Fibroblast of mammary gland (primary cell): ENCODE results near the gene GPR155.
"Not testable (repeated sequence)": the region's sequence is repeated elsewhere in the genome, so short reads cannot be mapped to it uniquely, and the experiment has no call there.

Experiments used
- DNase-seq: peaks from one replicate; pipeline ENCODE4 v3.0.0-alpha.2; 2010; ENCODE audit warnings: low read depth
- H3K4me3 ChIP-seq: 2 replicates; pipeline ENCODE4 v1.5.1; 2011; ENCODE audit warnings: low read depth, mild to moderate bottlenecking, low read length, moderate library complexity; ENCODE audit not compliant: control insufficient read depth
- TF ChIP-seq, protein P1 (sequence below): conservative IDR thresholded peaks from 2 replicates; pipeline ENCODE4 v1.5.1; 2011; ENCODE audit warnings: low read depth, low read length, inconsistent platforms; ENCODE audit not compliant: control insufficient read depth, insufficient read depth

GPR155 gene

DNA sequence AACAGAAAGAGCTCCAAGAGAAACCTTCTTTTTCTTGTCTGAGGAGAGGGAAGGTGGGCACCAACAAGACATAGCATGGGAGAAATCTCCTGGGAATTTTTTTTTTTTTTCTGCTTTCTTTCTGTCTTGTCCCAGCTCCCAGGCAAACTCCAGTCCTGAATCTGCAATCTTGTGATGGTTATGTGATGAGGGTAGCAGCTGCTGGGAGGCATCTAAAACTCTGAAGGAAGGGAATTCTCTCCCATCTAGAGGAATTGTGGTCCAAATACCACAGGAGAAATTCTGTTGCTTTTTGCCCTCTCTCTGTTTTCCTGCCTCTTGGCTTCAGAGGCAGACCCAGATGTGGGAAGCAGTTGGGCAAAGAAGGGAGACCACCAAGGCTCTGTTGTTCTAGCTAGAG lies 74.6 kb downstream of the GPR155 start:
- no peak for DNase-seq
- TF ChIP-seq, protein P1, sequence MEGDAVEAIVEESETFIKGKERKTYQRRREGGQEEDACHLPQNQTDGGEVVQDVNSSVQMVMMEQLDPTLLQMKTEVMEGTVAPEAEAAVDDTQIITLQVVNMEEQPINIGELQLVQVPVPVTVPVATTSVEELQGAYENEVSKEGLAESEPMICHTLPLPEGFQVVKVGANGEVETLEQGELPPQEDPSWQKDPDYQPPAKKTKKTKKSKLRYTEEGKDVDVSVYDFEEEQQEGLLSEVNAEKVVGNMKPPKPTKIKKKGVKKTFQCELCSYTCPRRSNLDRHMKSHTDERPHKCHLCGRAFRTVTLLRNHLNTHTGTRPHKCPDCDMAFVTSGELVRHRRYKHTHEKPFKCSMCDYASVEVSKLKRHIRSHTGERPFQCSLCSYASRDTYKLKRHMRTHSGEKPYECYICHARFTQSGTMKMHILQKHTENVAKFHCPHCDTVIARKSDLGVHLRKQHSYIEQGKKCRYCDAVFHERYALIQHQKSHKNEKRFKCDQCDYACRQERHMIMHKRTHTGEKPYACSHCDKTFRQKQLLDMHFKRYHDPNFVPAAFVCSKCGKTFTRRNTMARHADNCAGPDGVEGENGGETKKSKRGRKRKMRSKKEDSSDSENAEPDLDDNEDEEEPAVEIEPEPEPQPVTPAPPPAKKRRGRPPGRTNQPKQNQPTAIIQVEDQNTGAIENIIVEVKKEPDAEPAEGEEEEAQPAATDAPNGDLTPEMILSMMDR: no peak

DNA sequence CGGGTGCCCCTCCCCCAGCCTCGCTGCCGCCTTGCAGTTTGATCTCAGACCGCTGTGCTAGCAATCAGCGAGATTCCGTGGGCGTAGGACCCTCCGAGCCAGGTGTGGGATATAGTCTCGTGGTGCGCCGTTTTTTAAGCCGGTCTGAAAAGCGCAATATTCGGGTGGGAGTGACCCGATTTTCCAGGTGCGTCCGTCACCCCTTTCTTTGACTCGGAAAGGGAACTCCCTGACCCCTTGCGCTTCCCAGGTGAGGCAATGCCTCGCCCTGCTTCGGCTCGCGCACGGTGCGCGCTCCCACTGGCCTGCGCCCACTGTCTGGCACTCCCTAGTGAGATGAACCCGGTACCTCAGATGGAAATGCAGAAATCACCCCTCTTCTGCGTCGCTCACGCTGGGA lies 76.8 kb downstream of the GPR155 start:
- not testable (repeated sequence) for H3K4me3 ChIP-seq, DNase-seq

More for the DNA sequence above, 74.6 kb downstream of the GPR155 start:
- H3K4me3 ChIP-seq: no peak overlapping the region

DNA sequence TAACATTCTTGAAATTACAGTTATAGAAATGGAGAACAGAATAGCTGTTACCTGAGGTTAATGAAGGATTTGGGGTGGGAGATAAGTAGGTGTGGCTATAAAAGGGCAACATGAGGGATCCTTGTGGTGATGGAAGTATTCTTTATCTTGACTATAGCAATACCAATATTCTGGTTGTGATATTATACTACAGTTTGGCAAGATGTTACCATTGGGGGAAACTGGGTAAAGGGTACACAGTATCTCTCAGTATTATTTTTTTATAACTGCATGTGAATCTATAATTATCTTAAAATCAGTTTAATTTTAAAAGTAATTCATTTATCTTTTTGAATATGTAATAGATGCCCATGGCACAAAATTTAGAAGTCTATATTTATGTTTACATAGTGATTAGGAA lies 83.2 kb downstream of the GPR155 start:
- H3K4me3 ChIP-seq: no peak overlapping the region
- TF ChIP-seq, protein P1: no peak
- no peak for DNase-seq

DNA sequence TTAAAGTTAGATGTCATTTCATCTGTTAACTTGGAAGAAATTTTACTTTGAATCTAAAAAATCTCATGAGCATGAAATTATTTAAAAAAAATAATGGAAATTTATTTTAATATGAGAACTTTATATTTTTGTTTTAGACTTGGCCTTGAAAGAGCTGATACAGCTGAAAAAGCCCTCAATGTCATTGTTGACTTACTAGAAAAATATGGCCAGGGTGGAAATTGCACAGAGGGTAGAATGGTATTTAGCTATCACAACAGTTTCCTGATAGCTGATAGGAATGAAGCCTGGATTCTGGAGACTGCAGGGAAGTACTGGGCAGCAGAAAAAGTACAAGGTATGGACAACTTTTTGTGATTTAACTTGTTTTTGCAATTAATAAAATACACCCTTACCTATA lies 86.0 kb downstream of the GPR155 start:
- DNase-seq: no peak
- H3K4me3 ChIP-seq: no peak overlapping the region
- TF ChIP-seq, protein P1: no peak

DNA sequence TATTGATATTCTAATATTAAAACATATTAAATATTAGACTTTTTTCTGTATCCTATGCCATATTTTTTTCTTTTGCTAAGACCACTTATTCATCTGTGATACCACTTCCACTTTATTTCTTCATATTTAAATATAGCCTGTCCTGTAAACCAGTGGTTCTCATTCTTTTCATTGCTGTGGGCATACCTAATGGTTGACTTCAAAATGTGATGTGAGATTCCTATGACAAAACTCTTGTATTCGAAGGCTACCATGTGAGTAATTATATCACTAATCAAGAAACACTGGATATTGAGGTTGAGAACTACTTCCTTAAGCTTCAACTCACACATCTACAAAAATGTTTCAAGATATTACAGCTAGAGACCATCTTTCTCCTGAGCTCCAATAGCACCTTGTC lies 87.7 kb downstream of the GPR155 start:
- TF ChIP-seq, protein P1: no peak
- no peak overlapping the region for H3K4me3 ChIP-seq
- DNase-seq: no peak

DNA sequence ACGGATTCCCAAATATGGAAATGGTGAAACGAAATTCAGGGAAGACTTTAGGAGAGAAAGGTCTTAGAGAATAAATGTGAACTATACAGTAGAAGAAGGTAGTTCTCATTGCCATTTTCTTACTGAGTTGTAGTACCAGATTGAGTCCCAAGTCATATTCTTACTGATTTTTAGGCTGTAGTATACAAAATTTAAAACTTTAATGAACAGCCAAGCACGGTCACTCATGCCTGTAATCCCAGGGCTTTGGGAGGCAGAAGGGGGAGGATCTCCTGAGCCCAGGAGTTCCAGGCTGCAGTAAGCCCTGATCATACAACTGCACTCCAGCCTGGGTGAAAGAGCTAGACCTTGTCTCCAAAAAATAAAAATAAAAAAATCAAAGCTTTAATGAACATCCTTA lies 89.1 kb downstream of the GPR155 start:
- H3K4me3 ChIP-seq: no peak overlapping the region
- DNase-seq: no peak
- TF ChIP-seq, protein P1: no peak

DNA sequence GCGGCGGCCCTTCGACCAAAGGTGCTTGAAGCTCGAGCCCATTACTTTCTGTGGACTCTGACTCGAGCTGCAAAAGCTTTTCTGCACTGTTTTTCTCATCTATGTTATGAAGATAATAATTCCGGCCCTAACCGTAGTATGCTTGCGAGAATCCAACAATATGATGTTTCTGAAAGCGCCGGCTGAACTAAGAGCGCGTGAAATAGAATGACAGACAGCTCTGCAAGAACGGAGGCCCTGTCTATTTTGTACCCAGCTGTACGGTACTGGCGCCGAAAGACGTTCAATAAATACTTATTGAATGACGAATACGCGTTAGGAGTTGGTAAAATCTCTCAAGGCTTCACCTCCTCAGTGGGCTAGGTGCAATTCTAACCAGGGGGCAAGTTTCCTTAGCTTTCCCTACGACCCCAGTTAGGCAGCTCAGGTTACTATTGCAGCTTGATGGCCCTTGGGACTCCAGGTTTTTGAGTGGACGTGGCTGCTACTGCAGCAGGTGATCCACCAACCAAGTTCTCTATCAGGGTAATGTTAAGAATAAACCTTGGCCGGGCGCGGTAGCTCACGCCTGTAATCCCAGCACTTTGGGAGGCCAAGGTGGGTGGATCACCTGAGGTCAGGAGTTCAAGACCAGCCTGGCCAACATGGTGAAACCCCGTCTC lies 90.7 kb downstream of the GPR155 start:
- peak overlapping the region; percentile 80 for H3K4me3 ChIP-seq
- DNase-seq: peak; percentile 12
- TF ChIP-seq, protein P1: no peak
